Activated CD4-positive, alpha-beta T cell treated with anti-CD3 and anti-CD28 coated beads for 48 hours (primary cell): ENCODE results near the gene EIPR1.
"Not testable (repeated sequence)": the region's sequence is repeated elsewhere in the genome, so short reads cannot be mapped to it uniquely, and the experiment has no call there.

Experiments
- DNase-seq: peaks from one replicate; pipeline ENCODE4 v3.0.0-alpha.2; 2020

The EIPR1 gene

DNA sequence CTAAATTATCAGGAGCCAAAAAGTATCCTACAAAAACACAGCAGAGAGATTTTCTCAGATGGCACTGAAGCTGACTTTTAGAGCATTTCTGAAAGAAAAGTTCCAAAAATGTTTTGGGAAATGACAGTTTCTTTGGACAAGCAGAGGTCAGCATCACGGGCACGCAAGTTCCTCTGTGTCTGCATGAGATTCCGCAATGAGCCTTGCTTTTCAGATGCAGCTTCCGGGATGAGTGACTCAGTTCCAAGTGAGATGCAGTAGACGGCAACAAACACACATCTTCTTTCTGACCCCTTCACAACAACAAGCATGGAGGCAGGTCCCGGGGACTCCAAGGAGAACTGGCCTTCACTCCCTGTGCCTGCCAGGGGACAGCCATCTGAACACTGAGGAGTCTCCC is 76.6 kb downstream of the EIPR1 start:
- no peak for DNase-seq

- DNase-seq: no peak
Observed at GRCh38 chr2:3300224-3300995, 77.2 kb downstream of the EIPR1 start.

DNA sequence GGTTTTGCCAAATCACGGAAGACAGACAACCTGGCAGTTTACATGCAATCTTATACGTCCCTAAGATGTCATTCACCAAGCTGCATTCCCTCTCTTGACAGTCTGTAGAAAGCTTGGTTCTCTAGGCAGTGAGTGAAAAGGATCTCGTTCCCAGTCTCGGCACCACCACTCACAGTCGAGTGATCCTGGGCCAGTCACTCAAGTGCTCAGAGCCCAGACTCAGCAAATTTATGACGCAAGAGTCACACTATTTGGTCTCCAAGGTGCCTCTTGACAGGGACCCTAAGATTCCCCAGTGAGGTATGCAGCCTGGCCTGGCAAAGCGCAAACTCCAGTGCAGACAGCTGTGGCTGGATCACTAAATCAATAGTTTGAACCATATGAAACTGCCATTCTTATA is 77.9 kb downstream of the EIPR1 start:
- DNase-seq: no peak

GRCh38 chr2:3299130-3299529 is 78.5 kb downstream of the EIPR1 start:
- no peak for DNase-seq

GRCh38 chr2:3298191-3298590 is 79.4 kb downstream of the EIPR1 start:
- no peak for DNase-seq

- no peak for DNase-seq
Observed at GRCh38 chr2:3297523-3297922, 80.1 kb downstream of the EIPR1 start.

DNA sequence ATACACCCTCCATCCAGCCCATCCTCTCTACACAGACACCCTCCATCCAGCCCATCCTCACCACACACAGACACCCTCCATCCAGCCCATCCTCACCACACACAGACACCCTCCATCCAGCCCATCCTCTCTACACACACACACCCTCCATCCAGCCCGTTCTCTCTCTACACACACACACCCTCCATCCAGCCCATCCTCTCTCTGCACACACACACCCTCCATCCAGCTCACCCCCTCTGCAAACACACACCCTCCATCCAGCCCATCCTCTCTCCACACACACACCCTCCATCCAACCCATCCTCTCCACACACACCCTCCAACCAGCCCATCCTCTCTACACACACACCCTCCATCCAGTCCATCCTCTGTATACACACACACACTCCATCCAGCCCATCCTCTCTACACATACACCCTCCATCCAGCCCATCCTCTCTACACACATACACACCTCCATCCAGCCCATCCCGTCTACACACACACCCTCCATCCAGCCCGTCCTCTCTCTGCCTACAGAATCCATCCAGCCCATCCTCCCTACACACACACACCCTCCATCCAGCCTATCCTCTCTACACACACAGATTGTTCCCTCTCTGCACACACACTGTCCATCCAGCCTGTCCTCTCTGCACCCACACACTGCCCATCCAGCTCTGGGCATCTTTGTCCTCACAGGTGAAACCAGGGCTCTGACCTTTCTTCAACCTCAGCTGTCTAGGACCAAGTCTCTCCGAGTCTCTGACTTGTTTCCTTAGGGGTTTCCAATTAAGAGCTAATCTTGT is 81.2 kb downstream of the EIPR1 start:
- DNase-seq: no peak

- DNase-seq: no peak
Observed at GRCh38 chr2:3294493-3294892, 83.1 kb downstream of the EIPR1 start.

DNA sequence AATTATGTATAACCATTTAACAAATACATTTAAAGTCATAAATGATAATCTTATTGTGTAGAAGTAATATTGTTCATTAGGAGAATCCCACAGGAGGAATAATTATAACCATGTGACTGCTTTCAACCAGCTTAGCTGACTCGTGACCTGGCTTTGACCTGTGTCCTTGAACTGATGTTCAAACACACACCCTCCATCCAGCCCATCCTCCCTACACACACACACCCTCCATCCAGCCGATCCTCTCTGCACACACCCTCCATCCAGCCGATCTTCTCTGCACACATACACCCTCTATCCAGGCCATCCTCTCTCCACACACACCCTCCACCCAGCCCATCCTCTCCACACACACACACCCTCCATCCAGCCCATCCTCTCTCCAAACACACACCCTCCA is 83.5 kb downstream of the EIPR1 start:
- DNase-seq: no peak

DNA sequence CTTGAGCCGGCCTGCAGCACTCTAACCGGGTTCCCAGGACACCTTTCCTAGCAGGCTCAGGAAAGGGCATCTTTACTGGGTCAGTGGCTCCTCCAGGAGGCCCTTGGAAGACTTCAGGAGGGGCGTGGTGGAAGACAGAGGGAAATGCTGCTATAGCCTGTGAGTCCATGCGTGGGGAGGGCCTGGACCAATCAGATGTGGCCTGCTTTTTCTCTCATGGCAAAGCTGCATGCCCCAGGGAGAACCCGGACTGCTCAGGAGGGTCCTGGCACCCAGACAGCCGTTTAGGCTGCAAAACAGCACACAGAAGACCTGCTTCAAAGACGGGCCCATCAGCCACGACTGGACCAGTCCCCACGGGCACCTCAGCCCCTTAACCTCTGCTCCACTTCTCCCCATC is 84.4 kb downstream of the EIPR1 start:
- no peak for DNase-seq

DNA sequence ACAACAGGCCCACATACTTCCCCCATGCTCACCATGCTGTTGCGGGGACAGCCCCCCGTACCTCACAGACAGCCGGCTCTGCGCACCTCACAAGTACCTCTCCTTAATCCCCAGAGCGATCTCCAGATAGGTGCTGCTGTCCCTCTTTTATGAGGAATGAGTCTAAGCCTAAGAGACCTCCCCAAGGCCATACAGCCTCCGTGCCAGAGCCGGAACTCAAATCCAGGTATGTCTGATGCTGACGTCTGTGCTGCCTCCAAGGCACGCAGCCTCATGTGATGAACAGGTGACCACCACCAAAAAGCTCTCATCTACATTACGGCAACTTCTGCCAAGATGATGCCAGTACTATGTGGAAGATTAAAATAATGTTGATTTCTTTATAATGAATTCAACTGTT is 85.2 kb downstream of the EIPR1 start:
- no peak for DNase-seq

GRCh38 chr2:3291750-3292149 is 85.9 kb downstream of the EIPR1 start:
- DNase-seq: no peak

DNA sequence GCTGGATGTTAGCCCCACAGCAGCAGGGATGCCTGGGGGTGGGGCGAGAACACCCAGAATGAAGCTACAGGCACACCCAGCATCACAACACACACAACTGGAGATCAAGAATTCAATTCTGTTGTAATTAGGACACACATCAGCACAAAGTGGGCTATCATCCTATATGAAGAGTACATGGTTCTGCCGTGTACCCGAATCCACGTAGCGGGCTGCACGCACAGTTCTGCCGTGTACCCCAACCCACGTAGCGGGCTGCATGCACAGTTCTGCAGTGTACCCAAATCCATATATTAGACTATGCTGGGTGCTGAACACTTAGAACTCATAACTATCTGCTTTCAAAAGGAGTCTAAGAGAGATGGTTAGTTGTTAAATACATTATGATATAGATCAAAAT is 86.5 kb downstream of the EIPR1 start:
- no peak for DNase-seq

- DNase-seq: no peak
Observed at GRCh38 chr2:3290655-3291054, 87.0 kb downstream of the EIPR1 start.

DNA sequence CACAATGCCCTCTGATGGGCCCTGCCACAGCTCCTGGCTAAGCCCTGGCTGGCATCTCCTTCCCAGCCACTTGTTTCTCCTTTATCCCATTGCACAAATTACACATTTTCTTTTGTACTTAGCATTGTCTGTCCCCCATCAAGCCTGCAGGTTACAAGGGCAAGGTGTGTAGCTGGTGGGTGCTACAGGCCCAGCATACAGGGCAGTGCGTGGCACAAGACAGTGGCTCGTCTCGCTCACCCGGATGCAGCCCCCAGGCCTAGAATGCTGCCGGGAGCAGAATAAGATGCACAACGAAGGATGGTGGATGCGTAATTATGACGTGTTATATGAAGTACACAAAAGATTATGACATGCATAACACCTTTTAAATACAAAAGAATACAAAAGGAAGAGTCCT is 87.6 kb downstream of the EIPR1 start:
- no peak for DNase-seq

GRCh38 chr2:3289526-3289925 is 88.1 kb downstream of the EIPR1 start:
- no peak for DNase-seq

GRCh38 chr2:3289171-3289515 is 88.5 kb downstream of the EIPR1 start:
- no peak for DNase-seq

GRCh38 chr2:3288470-3289170 is 89.0 kb downstream of the EIPR1 start:
- DNase-seq: no peak

GRCh38 chr2:3287896-3288295 is 89.7 kb downstream of the EIPR1 start:
- DNase-seq: no peak

DNA sequence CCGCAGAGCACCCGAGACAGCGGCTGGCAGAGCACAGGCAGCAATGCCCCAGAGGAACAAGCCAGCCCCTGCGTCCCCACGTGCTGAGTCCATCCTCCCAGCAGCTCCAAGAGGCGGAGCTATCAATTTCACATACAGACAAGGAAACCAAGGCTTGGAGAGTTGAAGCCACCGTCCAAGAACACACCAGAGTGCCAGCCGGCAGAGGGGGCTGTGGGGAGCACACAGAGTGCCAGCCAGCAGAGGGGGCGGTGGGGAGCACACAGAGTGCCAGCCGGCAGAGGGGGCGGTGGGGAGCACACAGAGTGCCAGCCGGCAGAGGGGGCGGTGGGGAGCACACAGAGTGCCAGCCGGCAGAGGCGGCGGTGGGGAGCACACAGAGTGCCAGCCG is 91.0 kb downstream of the EIPR1 start:
- DNase-seq: not testable (repeated sequence)

DNA sequence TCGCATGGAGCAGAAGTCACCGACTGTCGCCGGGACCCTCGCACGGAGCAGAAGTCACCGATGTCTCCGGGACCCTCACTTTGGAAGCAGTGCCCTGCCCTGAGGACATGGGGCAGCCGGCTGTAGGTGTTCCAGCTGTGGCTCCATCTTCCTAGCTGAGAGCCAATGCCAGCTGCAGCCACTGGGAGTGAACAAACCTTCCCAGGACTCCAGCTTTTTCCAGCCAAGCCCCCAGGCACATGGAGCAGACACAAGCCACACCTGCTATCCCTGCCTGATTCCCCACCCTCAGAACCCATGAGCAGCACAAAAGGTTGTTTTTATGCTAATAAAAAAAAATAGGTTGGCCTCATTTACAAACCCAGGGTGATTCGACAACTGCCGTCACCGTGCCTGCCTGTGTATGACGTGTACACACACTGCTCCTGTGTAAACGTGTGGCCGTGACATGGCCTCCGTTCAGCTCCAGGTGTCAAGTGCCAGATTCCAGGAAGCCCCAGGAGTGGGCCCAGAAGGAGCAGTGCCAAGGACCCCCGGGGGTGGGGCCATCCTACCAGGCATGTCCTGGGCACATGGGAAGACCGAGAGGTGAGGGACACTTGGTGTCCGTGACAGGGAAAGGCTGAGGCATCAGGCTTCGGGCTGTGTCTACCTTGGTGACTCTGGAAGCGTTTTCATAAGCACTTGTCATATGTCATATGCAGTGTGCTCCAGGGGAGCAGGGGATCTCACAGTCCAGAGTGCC is 91.5 kb downstream of the EIPR1 start:
- no peak for DNase-seq

GRCh38 chr2:3284657-3285630 is 92.7 kb downstream of the EIPR1 start:
- no peak for DNase-seq
